Mucosa of descending colon (tissue), 3 donors: ENCODE measurements around the gene FHDC1. TPM values are rescaled to one million over a fixed set of nuclear protein-coding genes. Genes with fewer than 3 reads are reported as not detected.
A peak's percentile ranks its signal among the peaks of the same experiment; 100 is the strongest.

Source experiments
- ATAC-seq: fragments of 200-7000 bp; cut with Tn5 transposase; one replicate; pipeline ENCODE4 v1.9.1; 2020; ENCODE audit warnings: mild to moderate bottlenecking, moderate library complexity
- DNase-seq, 3 donors: peaks; one replicate each; pipeline ENCODE4 v3.0.0-alpha.2; 2020
- H3K36me3 ChIP-seq: fragments of 200-600 bp; one replicate; pipeline ENCODE4 v1.8.0; 2021; ENCODE audit warnings: low read depth, mild to moderate bottlenecking
- H3K4me1 ChIP-seq: fragments of 200-600 bp; one replicate; pipeline ENCODE4 v1.8.0; 2021; ENCODE audit warnings: low read depth, mild to moderate bottlenecking
- H3K4me3 ChIP-seq: fragments of 200-600 bp; one replicate; pipeline ENCODE4 v1.8.0; 2021; ENCODE audit warnings: mild to moderate bottlenecking
- H3K9me3 ChIP-seq: fragments of 200-600 bp; one replicate; pipeline ENCODE4 v1.8.0; 2021; ENCODE audit warnings: mild to moderate bottlenecking
- CTCF ChIP-seq: fragments of 200-600 bp; IDR thresholded peaks from one replicate; pipeline ENCODE4 v1.8.0; 2022; ENCODE audit warnings: antibody characterized with exemption, mild to moderate bottlenecking
- intact Hi-C, 2 donors: fragments of 100-400 bp; cut with DNase I in 1 of 2; cut with micrococcal nuclease in 1 of 2; formaldehyde crosslinking; loops; one replicate each; pipeline versions ENCODE4 v1.11.0 to v1.11.1; 2022; cut with DNase I, micrococcal nuclease
- total RNA-seq, 3 donors: library from RNA; stranded (reverse); fragmentation: NEBNext Ultra II Directional in 2 of 3; extraction: Animal tissue kit (Norgen Biotek cat#: 25700) in 2 of 3; gene quantifications; one replicate each; pipeline versions ENCODE4 v1.2.1 to v1.2.4, GENCODE V29; 2021 to 2023
- donor health status: DM: no; HTN: no; CAD: no; lungs with moderate emphysema.
- donor health status: DM: no; HTN: no; CAD: no.
- donor health status: DM: no; HTN: yes; CAD: no.

The FHDC1 gene
- total RNA-seq, 3 donors from 2014 or later = 8.8 to 16.1 (median 14.1) TPM

GRCh38 chr4:152953514-152953913, 17.4 kb downstream of the FHDC1 start:
- Histone ChIP-seq H3K9me3 (no peaks in the 10 kb centered on the region), H3K4me1 (peaks cover 37% of the 10 kb centered on the region), H3K4me3 (no peak overlapping the region), H3K36me3 (no peaks in the 10 kb centered on the region)
- no peak for TF ChIP-seq CTCF
- ATAC-seq (no peak), DNase-seq (no peak)
- intact Hi-C loops = no loop called here

GRCh38 chr4:152954741-152955140, 18.6 kb downstream of the FHDC1 start:
- intact Hi-C loops = loop anchor here in 1 of 2 donors (5.0 kb wide), 1 partner anchor 172 kb away; no protein-coding TSS in a partner anchor
- no peak overlapping the region for H3K4me3 ChIP-seq
- no peak for TF ChIP-seq CTCF
- DNase-seq = no peak
- no peaks in the 10 kb centered on the region for H3K36me3 ChIP-seq
- no peak for ATAC-seq
- no peaks in the 10 kb centered on the region for H3K9me3 ChIP-seq
- H3K4me1 ChIP-seq = peaks cover 36% of the 10 kb centered on the region

- DNase-seq = no peak
- no peaks in the 10 kb centered on the region for H3K9me3 ChIP-seq
- no peak for TF ChIP-seq CTCF
- H3K4me3 ChIP-seq = no peak overlapping the region
- no peaks in the 10 kb centered on the region for H3K36me3 ChIP-seq
- ATAC-seq = no peak
- intact Hi-C loops = loop anchor here in 1 of 2 donors (5.0 kb wide), 1 partner anchor 174 kb away; no protein-coding TSS in a partner anchor
- peaks cover 25% of the 10 kb centered on the region for H3K4me1 ChIP-seq
These were observed 20.0 kb downstream of the FHDC1 start for GRCh38 chr4:152956147-152956546.

- H3K9me3 ChIP-seq = no peaks in the 10 kb centered on the region
- H3K4me1 ChIP-seq = peaks cover 25% of the 10 kb centered on the region
- intact Hi-C loops = loop anchor here in 1 of 2 donors (5.0 kb wide), 1 partner anchor 175 kb away; no protein-coding TSS in a partner anchor
- ATAC-seq (peak; percentile 85), DNase-seq (peak; percentile 64 to 70 (median 66))
- no peaks in the 10 kb centered on the region for H3K36me3 ChIP-seq
- H3K4me3 ChIP-seq = no peak overlapping the region
- TF ChIP-seq CTCF = no peak
These were observed 20.7 kb downstream of the FHDC1 start for GRCh38 chr4:152956650-152957436.

GRCh38 chr4:152957437-152958171, 21.5 kb downstream of the FHDC1 start:
- intact Hi-C loops = loop anchor here in 1 of 2 donors (5.0 kb wide), 1 partner anchor 175 kb away; no protein-coding TSS in a partner anchor
- Histone ChIP-seq H3K9me3 (no peaks in the 10 kb centered on the region), H3K36me3 (no peaks in the 10 kb centered on the region), H3K4me3 (no peak overlapping the region), H3K4me1 (peaks cover 25% of the 10 kb centered on the region)
- ATAC-seq = peak; percentile 94
- TF ChIP-seq CTCF = no peak
- peak; percentile 81 to 87 (median 84) for DNase-seq
